Heart left ventricle (tissue), 13 donors: ENCODE results near the gene GRPEL2.

Source experiments
- POLR2A ChIP-seq, 2 donors: fragments of 450-650 bp; IDR thresholded peaks; one replicate each; pipeline ENCODE4 v1.6.1; 2017; ENCODE audit warnings: antibody characterized with exemption in 2 of 2, mild to moderate bottlenecking in 2 of 2, moderate library complexity in 2 of 2
- TF ChIP-seq, protein P1 (sequence below), 12 donors: fragments of 200-600 bp; sonication (generic) in 4 of 12; IDR thresholded peaks; one replicate each; pipeline versions ENCODE4 v1.5.0 to v1.8.0; 2018 to 2022; ENCODE audit warnings: antibody characterized with exemption in 12 of 12, mild to moderate bottlenecking in 5 of 12
- donor health status: ischemic (EF 13 %, LVEDD 7.1; RV severe dilation, severe dysfunction).
- donor health status: DM: no; HTN: yes; CAD: no.
- donor health status: DM: no; HTN: no; CAD: no.
- donor health status: ischemic (EF 25% LVEDD 6.9; RV normal size, moderate dysfunction).
- donor health status: ischemic (EF 25% LVEDD 5.7; RV mildly dilated, moderate dysfunction).
- donor health status: ischemic (EF 35%, LVEDD 5.7; RV mildly dilated, moderate dysfunction).
- donor health status: nonischemic (EF 11% LVEDD 7.7; RV severe dilation, severe dysfunction).
- donor health status: DM: yes; HTN: yes; CAD: no.
- donor health status: PGD.
- donor health status: ischemic (EF 29% LVEDD 5.4; RV normal size, mild dysfunction).
- donor health status: nonischemic (EF 23%, LVEDD 6.1; RV moderate dilation, normal function).

DNA sequence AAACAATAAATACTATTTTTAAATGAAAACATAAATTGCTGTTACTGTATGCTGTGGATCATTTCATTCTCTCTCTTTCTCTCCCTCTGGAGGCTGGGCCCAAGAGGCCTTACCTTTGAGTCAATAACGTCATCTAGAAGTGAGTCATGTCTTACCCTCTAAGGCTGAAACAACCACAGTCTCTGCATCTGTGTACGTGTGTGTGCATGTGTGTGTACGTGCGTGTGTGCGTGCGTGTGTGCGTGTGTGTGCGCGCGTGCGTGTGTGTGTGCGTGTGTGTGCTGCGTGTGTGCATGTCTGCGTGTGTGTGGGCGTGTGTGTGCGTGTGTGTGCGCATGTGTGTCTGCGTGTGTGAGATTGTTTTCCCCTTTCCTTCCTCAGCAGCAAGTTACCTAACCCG, 47.4 kb downstream of the GRPEL2 start:
- TF ChIP-seq, protein P1, sequence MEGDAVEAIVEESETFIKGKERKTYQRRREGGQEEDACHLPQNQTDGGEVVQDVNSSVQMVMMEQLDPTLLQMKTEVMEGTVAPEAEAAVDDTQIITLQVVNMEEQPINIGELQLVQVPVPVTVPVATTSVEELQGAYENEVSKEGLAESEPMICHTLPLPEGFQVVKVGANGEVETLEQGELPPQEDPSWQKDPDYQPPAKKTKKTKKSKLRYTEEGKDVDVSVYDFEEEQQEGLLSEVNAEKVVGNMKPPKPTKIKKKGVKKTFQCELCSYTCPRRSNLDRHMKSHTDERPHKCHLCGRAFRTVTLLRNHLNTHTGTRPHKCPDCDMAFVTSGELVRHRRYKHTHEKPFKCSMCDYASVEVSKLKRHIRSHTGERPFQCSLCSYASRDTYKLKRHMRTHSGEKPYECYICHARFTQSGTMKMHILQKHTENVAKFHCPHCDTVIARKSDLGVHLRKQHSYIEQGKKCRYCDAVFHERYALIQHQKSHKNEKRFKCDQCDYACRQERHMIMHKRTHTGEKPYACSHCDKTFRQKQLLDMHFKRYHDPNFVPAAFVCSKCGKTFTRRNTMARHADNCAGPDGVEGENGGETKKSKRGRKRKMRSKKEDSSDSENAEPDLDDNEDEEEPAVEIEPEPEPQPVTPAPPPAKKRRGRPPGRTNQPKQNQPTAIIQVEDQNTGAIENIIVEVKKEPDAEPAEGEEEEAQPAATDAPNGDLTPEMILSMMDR (IDR thresholded peaks at IDR 0.05): no peak
- no peak for TF ChIP-seq POLR2A (IDR thresholded peaks at IDR 0.05)
